ENCODE data around the gene PLA2G4B.

- no peak for TF ChIP-seq ETV6 (conservative IDR thresholded peaks at IDR 0.05 in 1 of 2, IDR thresholded peaks at IDR 0.05 in 1 of 2; ENCODE audit: borderline replicate concordance in 1 of 2, low read depth in 1 of 2)
- no peak for TF ChIP-seq FOS (IDR thresholded peaks at IDR 0.05; ENCODE audit: borderline replicate concordance, extremely low read depth, insufficient read length)
- no peak for TF ChIP-seq ELK1 (IDR thresholded peaks at IDR 0.05; ENCODE audit: low read depth, low read length)
- TF ChIP-seq E2F4 (IDR thresholded peaks at IDR 0.05; ENCODE audit: low read depth, low read length), result no peak
- TF ChIP-seq GABPA (IDR thresholded peaks at IDR 0.05; ENCODE audit: low read depth), result no peak
- TF ChIP-seq MAX (IDR thresholded peaks at IDR 0.05; ENCODE audit: low read depth, low read length), result no peak
- TF ChIP-seq CTCF (IDR thresholded peaks at IDR 0.05 in 2 of 3, conservative IDR thresholded peaks at IDR 0.05 in 1 of 3; ENCODE audit: control insufficient read depth in 2 of 3, extremely low read depth in 1 of 3, insufficient read depth in 1 of 3, low read depth in 3 of 3, low read length in 3 of 3), result no peak
- no peak for TF ChIP-seq KLF5 (IDR thresholded peaks at IDR 0.05; ENCODE audit: partially characterized antibody)
- TF ChIP-seq STAT1 (conservative IDR thresholded peaks at IDR 0.05), result no peak
- TF ChIP-seq POLR2A (IDR thresholded peaks at IDR 0.05; ENCODE audit: low read depth, low read length), result no peak; the same call in 1 of the 2 replicates
- no peak for TF ChIP-seq EZH2 (IDR thresholded peaks at IDR 0.05; ENCODE audit: borderline replicate concordance, control insufficient read depth, low read depth, low read length)
Observed at GRCh38 chr15:41896566-41896965, 57.9 kb downstream of the PLA2G4B start.

All from GM12878 (cell line).